Activated CD4-positive, alpha-beta T cell treated with anti-CD3 and anti-CD28 coated beads, Interleukin-2, amount 10 ng/mL, durations not matched to agents 7 days and 5 days (primary cell): Measurements from ENCODE around the gene C1orf198. TPM values are rescaled to one million over a fixed set of nuclear protein-coding genes. Genes with fewer than 3 reads are reported as not detected.
"Not testable (repeated sequence)": the region's sequence is repeated elsewhere in the genome, so short reads cannot be mapped to it uniquely, and the experiment has no call there.

Experiments
- CTCF ChIA-PET: fragments of 350-600 bp; sonication (Branson Sonifier 250); formaldehyde crosslinking; loops from one replicate; lab custom pipeline; 2021; ENCODE audit warnings: antibody characterized with exemption; lab: Charles Lee
- POLR2A ChIA-PET: fragments of 350-600 bp; sonication (Branson Sonifier 250); formaldehyde crosslinking; loops from one replicate; lab custom pipeline; 2021; ENCODE audit warnings: antibody characterized with exemption; lab: Charles Lee
- DNase-seq: peaks from one replicate; pipeline ENCODE4 v3.0.0-alpha.2; 2020
- H3K27ac Mint-ChIP-seq: one replicate; pipeline ENCODE4 v1.8.0; 2021; ENCODE audit warnings: mild to moderate bottlenecking, moderate library complexity, mixed read lengths
- H3K27me3 Mint-ChIP-seq: one replicate; pipeline ENCODE4 v1.8.0; 2021; ENCODE audit warnings: mixed read lengths
- H3K36me3 Mint-ChIP-seq: one replicate; pipeline ENCODE4 v1.8.0; 2021; ENCODE audit warnings: low read depth, mixed read lengths
- H3K4me1 Mint-ChIP-seq: one replicate; pipeline ENCODE4 v1.8.0; 2021; ENCODE audit warnings: mixed read lengths
- H3K4me3 Mint-ChIP-seq: one replicate; pipeline ENCODE4 v1.8.0; 2021; ENCODE audit warnings: mild to moderate bottlenecking, moderate library complexity, mixed read lengths
- H3K9me3 Mint-ChIP-seq: one replicate; pipeline ENCODE4 v1.8.0; 2021; ENCODE audit warnings: mixed read lengths
- total RNA-seq, 2 experiments: library from RNA; stranded (reverse); gene quantifications; one replicate each; pipeline ENCODE4 v1.2.3, GENCODE V29; 2021

The C1orf198 gene
- total RNA-seq, 2 experiments from 2014 or later: 2.0 to 2.4 TPM

DNA sequence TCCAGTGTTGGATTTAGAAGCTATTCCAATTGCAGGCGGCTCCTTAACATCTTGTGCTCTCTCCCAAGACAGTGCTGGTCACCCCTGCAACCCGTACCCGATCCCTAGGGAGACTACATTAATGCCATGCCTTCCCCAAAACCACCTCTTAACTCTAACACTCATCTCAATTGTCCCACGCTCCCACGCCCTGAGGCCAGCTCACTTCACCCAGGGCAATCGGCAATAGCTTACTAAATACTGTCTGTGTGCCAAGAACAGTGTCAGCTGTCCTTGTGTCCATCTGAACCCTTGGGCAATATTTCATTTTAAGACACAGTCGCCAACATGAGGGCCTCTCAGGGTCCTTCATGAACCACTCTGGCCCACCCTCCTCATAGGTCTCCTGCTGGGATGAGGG, 13.9 kb downstream of the C1orf198 start:
- Mint-ChIP-seq H3K36me3 (no peaks in the 10 kb centered on the region), H3K4me1 (no peaks in the 10 kb centered on the region), H3K27ac (no peak overlapping the region), H3K27me3 (no peaks in the 10 kb centered on the region), H3K9me3 (no peaks in the 10 kb centered on the region), H3K4me3 (no peak overlapping the region)
- CTCF ChIA-PET: interaction anchor here (0.5 to 1.5 kb wide), 2 partner anchors 356 to 1118 kb away, joined by 3 read pairs; no protein-coding TSS in a partner anchor
- no peak for DNase-seq
- POLR2A ChIA-PET: no interaction called here

DNA sequence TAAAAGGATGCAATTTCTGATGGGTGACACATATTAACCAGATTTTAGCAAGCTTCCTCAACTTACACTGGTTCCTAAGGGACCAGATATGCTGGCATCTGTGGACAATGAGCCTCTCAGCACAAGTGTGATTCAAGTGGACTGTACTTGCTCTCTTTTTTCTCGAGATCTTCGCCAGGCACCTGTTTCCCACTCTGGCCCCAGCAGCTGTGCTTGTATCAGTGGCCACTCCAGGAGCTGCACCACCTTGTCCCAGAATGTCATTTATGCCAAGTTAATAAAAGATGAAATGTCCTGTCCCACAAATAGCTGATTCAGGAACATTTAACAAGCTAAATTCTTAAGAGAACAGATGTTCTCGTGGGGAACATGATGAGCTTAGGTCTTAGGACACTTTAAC, 14.6 kb downstream of the C1orf198 start:
- no peak overlapping the region for H3K27ac Mint-ChIP-seq
- no peaks in the 10 kb centered on the region for H3K36me3 Mint-ChIP-seq
- H3K4me3 Mint-ChIP-seq: no peak overlapping the region
- CTCF ChIA-PET: interaction anchor here (1.5 kb wide), 1 partner anchor 357 kb away, joined by 3 read pairs; no protein-coding TSS in a partner anchor
- no peaks in the 10 kb centered on the region for H3K4me1 Mint-ChIP-seq
- POLR2A ChIA-PET: no interaction called here
- no peaks in the 10 kb centered on the region for H3K9me3 Mint-ChIP-seq
- no peak for DNase-seq
- H3K27me3 Mint-ChIP-seq: no peaks in the 10 kb centered on the region

DNA sequence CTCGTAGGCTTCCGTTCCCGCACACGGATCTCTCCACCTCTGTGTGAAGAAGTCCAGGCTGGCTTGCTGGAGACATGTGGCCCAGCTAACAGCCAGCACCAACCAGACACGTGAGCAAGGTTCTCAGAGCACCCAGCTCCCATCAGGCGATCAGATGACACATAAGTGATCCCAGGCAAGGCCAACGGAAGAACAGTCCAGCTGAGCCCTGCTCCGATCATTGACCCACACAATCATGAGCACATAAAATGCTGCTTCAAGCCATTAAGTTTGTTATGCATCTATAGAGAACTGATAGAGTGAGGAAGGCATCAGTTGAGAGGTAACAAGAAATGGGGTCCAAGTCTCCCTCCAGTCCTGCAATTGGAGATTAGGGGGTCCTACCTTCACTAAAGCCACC, 15.4 kb downstream of the C1orf198 start:
- ChIA-PET CTCF (interaction anchor here (1.4 kb wide), 1 partner anchor 12 kb away, joined by 3 read pairs; no protein-coding TSS in a partner anchor), POLR2A (no interaction called here)
- DNase-seq: no peak
- Mint-ChIP-seq H3K4me1 (no peaks in the 10 kb centered on the region), H3K9me3 (no peaks in the 10 kb centered on the region), H3K27me3 (no peaks in the 10 kb centered on the region), H3K27ac (no peak overlapping the region), H3K36me3 (no peaks in the 10 kb centered on the region), H3K4me3 (no peak overlapping the region)

DNA sequence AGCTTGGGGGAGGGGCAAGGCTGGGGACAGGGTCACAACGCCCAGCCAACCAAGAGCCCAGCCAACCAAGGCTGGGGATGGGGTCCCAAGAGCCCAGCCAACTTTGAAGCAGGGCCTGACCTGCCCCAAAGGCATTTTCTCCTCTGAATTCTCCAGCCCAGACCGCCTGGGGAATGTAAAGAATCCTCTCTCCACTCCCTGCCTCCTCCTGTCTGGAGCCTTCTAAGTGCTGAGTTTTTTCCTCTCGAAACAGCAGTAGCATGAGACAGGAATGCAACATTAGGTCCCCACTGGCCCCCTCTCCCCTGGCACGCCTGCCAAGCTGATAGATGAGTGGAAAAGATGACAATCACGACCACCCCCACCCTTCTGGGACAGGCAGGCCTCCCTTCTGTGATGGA, 17.0 kb downstream of the C1orf198 start:
- CTCF ChIA-PET: interaction anchor here (1.0 to 1.4 kb wide), 2 partner anchors 14 to 36 kb away, joined by 3 read pairs; no protein-coding TSS in a partner anchor
- Mint-ChIP-seq H3K4me1 (no peaks in the 10 kb centered on the region), H3K4me3 (no peak overlapping the region), H3K27me3 (no peaks in the 10 kb centered on the region), H3K36me3 (no peaks in the 10 kb centered on the region), H3K9me3 (no peaks in the 10 kb centered on the region), H3K27ac (no peak overlapping the region)
- POLR2A ChIA-PET: no interaction called here
- DNase-seq: no peak

DNA sequence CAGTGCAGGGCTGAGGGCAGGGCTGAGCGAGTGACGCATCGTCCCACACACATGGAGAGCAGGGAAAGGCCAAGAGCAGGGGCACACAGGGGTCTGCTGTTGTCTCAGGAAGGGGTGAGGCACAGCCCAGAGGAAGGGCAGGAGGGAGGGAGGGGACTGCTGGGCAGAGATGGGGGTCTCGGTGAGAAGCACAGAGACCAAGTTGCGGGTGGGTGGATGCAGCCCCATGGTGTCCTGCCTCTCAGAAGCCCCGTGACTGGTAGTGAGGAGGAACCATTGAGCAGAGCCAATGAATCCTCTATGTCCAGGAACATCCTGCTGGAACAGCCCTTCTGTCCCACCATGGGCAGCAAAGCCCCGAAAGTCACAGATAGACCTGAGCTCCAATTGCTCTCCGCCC, 17.8 kb downstream of the C1orf198 start:
- Mint-ChIP-seq H3K9me3 (no peaks in the 10 kb centered on the region), H3K4me1 (no peaks in the 10 kb centered on the region), H3K36me3 (no peaks in the 10 kb centered on the region), H3K27me3 (no peaks in the 10 kb centered on the region), H3K27ac (no peak overlapping the region), H3K4me3 (no peak overlapping the region)
- POLR2A ChIA-PET: no interaction called here
- CTCF ChIA-PET: interaction anchor here (1.0 kb wide), 1 partner anchor 35 kb away, joined by 3 read pairs; no protein-coding TSS in a partner anchor
- DNase-seq: no peak

DNA sequence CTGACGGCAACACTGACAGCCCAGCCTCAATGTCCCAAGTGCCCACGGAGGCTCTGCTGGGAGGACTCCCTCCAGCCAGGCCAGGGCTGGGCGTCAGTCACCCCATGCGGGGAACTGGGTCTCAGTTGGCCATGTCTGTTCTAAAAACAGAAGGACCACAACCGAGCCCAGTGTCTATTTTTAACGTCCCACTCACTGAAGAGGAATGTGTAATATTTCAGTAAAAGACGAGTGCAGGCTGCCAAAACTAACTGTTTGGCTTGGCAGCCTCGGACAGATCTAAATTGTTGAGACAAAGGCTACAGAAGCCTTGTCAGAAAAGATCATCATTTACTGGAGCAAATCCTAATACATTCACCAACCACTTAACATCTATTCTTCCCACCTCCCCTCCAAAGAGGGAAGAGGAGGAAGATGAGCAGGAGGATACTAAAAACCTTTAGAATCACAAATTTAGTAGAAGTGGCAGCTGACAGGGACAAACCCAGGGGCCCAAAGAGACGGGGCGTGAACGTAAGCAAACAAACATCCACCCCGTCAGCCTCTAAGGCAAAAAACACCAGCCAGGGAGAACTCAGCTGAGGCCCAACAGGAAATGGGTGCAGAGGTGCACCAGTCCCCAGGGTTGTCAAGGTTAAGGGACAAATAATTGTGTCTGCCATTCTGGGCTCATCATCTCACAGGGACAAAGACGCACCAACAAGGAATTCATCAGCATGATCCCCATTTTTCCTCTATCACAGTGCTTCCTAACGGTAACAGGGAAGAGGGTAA, 18.7 kb downstream of the C1orf198 start:
- no peak for DNase-seq
- Mint-ChIP-seq H3K9me3 (no peaks in the 10 kb centered on the region), H3K27ac (no peak overlapping the region), H3K36me3 (no peaks in the 10 kb centered on the region), H3K27me3 (no peaks in the 10 kb centered on the region), H3K4me1 (no peaks in the 10 kb centered on the region), H3K4me3 (no peak overlapping the region)
- POLR2A ChIA-PET: no interaction called here
- CTCF ChIA-PET: no interaction called here

DNA sequence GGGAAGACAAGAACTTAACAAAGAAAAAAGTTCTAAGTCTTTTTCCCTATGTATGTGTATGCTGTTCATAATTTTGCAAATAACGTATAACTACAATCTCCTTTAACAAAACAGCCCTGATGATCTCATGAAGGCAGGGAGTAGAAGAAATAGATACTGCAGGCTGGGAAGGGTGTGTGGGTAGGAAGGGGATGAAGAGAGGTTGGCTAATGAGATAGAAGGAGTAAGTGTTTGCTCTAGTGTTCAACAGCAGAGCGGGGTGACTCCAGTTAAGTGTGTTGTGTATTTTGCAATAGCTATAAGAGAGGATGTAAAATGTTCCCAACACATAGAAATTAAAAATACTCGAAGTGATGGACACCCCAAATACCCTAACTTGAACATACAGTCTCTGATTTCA, 20.1 kb downstream of the C1orf198 start:
- Mint-ChIP-seq H3K27me3 (no peaks in the 10 kb centered on the region), H3K4me3 (no peak overlapping the region), H3K27ac (no peak overlapping the region), H3K36me3 (no peaks in the 10 kb centered on the region), H3K9me3 (no peaks in the 10 kb centered on the region), H3K4me1 (no peaks in the 10 kb centered on the region)
- no peak for DNase-seq
- ChIA-PET POLR2A (no interaction called here), CTCF (no interaction called here)

DNA sequence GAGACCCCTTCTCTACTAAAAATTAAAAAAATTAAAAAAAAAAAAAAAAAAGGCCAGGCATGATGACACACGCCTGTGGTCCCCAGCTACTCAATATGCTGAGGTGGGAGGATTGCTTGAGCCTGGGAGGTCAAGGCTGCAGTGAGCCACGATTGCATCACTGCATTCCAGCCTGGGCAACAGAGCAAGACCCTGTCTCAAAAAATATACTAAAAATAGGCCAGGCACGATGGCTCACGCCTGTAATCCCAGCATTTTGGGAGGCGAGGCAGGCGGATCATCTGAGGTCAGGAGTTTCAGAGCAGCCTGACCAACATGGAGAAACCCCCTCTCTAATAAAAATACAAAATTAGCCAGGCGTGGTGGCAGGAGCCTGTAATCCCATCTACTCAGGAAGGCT, 23.1 kb downstream of the C1orf198 start:
- H3K27me3 Mint-ChIP-seq, DNase-seq, H3K4me1 Mint-ChIP-seq, H3K27ac Mint-ChIP-seq, H3K36me3 Mint-ChIP-seq, H3K4me3 Mint-ChIP-seq, POLR2A ChIA-PET, CTCF ChIA-PET, H3K9me3 Mint-ChIP-seq: not testable (repeated sequence)

DNA sequence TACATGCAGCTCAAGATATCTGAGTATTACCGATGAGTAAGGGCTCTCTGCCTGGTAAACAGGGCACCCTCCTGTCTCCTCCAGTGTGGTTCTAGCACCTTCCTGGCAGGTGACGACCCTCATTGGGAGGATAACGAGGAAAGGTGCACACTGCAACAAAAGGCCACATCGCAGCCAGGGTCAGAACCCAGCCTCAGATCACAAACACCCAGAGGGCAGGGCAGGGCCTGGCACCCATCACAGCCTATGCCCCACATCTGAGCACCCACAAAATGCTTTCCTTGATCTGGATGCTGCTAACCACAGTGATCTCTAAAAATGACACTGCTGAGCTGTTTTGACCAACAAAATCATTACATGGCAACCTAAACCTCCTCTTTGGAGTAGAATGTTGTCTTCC, 23.8 kb downstream of the C1orf198 start:
- Mint-ChIP-seq H3K4me3 (no peak overlapping the region), H3K4me1 (no peaks in the 10 kb centered on the region), H3K27ac (no peak overlapping the region), H3K27me3 (no peaks in the 10 kb centered on the region), H3K36me3 (no peaks in the 10 kb centered on the region), H3K9me3 (no peaks in the 10 kb centered on the region)
- ChIA-PET POLR2A (no interaction called here), CTCF (no interaction called here)
- DNase-seq: no peak

DNA sequence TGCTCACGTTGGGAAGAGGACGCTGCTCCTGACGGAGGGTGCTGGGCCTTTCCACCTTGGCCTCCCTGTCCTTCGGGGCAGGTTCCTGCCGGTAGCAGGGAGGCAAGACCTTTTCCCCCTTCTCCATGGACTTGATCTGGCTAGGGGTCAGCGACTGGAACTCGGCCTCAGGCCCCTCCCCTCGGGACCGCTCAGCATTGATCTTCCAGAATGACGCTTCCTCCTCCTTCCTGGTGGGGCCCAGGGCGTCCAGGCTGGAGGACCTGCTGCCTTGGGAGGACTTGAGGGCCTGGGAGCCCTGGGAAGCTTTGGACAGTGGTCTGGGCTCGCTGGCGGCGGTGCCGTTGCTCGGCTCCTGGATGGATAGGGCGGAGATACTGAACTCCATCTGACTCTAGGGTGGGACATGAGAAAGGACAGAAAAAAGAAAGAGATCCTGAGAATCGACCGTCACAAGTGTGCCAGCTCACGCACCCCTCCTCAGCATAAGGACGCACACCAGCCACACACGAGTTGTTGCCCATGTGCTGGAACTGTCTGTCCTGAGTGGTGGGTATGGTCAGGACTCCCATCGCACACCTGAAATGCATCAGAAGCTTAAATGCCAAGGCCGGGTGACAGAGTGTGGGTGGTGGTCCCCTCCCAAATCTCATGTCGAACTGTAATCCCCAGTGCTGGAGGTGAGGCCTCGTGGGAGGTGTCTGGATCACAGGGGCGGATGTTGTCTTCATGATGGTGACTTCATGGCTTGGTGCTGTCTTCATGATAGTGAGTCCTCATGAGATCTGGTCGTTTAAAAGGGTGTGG, 24.6 kb downstream of the C1orf198 start:
- H3K9me3 Mint-ChIP-seq: no peaks in the 10 kb centered on the region
- H3K27ac Mint-ChIP-seq: no peak overlapping the region
- ChIA-PET POLR2A (no interaction called here), CTCF (no interaction called here)
- no peak overlapping the region for H3K4me3 Mint-ChIP-seq
- no peaks in the 10 kb centered on the region for H3K27me3 Mint-ChIP-seq
- no peaks in the 10 kb centered on the region for H3K36me3 Mint-ChIP-seq
- H3K4me1 Mint-ChIP-seq: no peaks in the 10 kb centered on the region
- no peak for DNase-seq

DNA sequence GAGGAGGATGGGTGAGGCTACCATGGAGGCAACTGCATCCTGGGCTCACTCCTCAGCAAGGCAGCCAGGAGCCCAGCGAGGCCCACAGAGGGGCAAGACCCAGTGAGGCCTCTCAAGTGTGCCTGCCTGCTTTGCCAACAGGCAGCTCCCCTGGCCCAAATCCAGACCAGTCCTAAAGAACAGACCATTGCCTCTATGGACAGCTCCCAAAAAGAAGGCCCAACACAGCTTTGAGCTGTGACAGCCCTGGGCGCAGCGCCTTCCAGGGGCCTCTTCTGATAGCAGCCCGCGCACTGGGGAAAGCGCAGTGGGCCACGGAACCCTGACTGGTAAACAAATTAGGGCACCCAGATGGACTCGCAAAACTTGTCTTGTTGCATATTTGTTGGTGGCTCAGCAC, 25.5 kb downstream of the C1orf198 start:
- no peak overlapping the region for H3K27ac Mint-ChIP-seq
- H3K9me3 Mint-ChIP-seq: no peaks in the 10 kb centered on the region
- H3K36me3 Mint-ChIP-seq: no peaks in the 10 kb centered on the region
- ChIA-PET POLR2A (no interaction called here), CTCF (no interaction called here)
- H3K4me1 Mint-ChIP-seq: no peaks in the 10 kb centered on the region
- DNase-seq: no peak
- H3K4me3 Mint-ChIP-seq: no peak overlapping the region
- no peaks in the 10 kb centered on the region for H3K27me3 Mint-ChIP-seq

DNA sequence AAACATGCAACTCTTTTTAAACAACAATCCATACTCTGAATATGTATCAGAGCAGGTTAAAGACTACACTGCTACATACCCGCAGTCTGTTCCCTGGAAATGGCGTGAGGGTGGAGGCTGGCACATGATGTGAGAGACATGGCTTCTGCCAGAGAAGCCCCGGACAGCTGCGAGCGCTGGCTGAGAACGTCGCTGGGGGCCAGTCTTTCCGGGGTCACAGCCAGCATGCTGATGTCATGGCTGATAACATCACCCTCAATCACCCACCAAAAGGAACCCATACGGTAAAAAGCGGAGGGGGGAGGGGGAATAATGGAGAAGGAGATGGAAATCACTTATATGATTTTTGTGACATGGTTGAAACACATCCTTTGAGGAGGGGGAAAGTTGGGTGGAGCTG, 29.1 kb downstream of the C1orf198 start:
- CTCF ChIA-PET: no interaction called here
- Mint-ChIP-seq H3K27me3 (peaks cover 2% of the 10 kb centered on the region), H3K4me1 (no peaks in the 10 kb centered on the region), H3K27ac (no peak overlapping the region), H3K36me3 (no peaks in the 10 kb centered on the region), H3K4me3 (no peak overlapping the region), H3K9me3 (no peaks in the 10 kb centered on the region)
- POLR2A ChIA-PET: no interaction called here
- no peak for DNase-seq

DNA sequence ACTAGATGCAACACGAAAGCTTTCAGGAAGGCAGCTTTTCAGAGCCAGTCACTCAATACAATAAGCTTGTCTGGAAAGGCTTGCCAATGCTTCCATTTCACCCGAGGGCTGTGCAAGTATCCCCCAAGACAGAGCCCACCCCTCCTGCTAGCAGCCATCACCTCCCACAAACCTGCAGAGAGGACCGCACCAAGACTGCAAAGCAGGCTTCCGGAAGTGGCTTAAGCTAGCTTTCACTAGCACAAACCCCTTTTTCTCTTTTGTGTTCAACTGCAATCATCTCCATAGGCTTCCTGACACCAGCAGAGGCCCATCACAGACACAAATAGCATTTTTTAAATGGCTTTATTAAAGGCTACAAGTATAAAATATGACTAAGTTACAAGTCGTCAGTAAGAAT, 31.5 kb downstream of the C1orf198 start:
- H3K27ac Mint-ChIP-seq: no peak overlapping the region
- CTCF ChIA-PET: no interaction called here

More for the DNA sequence above, 31.5 kb downstream of the C1orf198 start:
- no peaks in the 10 kb centered on the region for H3K36me3 Mint-ChIP-seq
- H3K4me1 Mint-ChIP-seq: no peaks in the 10 kb centered on the region
- H3K4me3 Mint-ChIP-seq: no peak overlapping the region
- H3K27me3 Mint-ChIP-seq: peaks cover 2% of the 10 kb centered on the region
- POLR2A ChIA-PET: no interaction called here
- no peaks in the 10 kb centered on the region for H3K9me3 Mint-ChIP-seq
- no peak for DNase-seq
